Rectal smooth muscle tissue (tissue), 1 donor: ENCODE measurements around the gene MGAT5.
A peak's percentile ranks its signal among the peaks of the same experiment; 100 is the strongest.

Experiments used
- H3K27ac ChIP-seq: one replicate; pipeline ENCODE4 v1.7.0; 2013; ENCODE audit warnings: low read depth, low read length, inconsistent platforms
- H3K27me3 ChIP-seq: one replicate; pipeline ENCODE4 v1.7.0; 2013; ENCODE audit warnings: low read length; ENCODE audit not compliant: control insufficient read depth, insufficient read depth
- H3K36me3 ChIP-seq: one replicate; pipeline ENCODE4 v1.7.0; 2013; ENCODE audit warnings: low read length; ENCODE audit not compliant: control insufficient read depth, insufficient read depth
- H3K4me1 ChIP-seq: one replicate; pipeline ENCODE4 v1.7.0; 2013; ENCODE audit warnings: low read length; ENCODE audit not compliant: control insufficient read depth, insufficient read depth
- H3K4me3 ChIP-seq: one replicate; pipeline ENCODE4 v1.7.0; 2013; ENCODE audit warnings: low read length
- H3K9ac ChIP-seq: one replicate; pipeline ENCODE4 v1.7.0; 2013; ENCODE audit warnings: low read length

The MGAT5 gene

DNA sequence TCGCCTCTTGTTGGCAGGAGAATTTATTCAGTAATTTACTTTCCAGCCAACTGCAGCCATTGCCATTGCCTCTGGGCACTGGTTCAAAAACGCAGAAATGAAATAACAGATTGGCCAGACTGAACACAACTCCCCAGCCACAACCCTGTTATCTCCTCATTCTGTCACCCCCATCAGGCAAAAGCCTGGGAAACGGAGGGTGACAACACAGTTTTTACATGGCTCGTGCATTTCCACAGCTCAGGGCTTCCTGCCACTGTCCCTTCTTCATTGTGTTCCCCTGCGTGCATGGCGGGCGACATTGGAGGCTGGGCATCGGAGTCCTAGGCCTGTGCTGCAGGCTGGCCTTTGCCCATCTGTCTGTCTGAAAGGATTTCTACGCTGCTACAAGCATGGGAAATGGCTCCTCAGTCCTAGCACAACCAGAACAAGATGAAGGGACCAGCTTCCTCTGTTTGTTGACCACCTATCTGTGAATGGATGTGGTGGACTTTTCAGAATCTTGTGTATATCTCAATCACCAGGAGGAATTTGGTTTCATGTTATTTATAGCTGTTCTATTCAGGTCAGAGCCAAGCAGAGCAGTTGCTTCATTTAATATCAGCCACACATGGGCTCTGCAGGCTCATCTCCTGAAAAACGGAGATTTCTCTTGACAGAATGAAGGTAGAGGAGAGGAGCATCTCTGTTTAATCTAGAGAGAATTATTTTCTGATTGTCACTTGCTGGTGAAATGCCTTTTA is 107.0 kb downstream of the MGAT5 start:
- no peaks in the 10 kb centered on the region for H3K27me3 ChIP-seq
- H3K36me3 ChIP-seq: peaks cover 2% of the 10 kb centered on the region
- H3K4me3 ChIP-seq: no peak overlapping the region
- H3K27ac ChIP-seq: peak overlapping the region; percentile 39
- no peak overlapping the region for H3K9ac ChIP-seq
- peaks cover 2% of the 10 kb centered on the region for H3K4me1 ChIP-seq

DNA sequence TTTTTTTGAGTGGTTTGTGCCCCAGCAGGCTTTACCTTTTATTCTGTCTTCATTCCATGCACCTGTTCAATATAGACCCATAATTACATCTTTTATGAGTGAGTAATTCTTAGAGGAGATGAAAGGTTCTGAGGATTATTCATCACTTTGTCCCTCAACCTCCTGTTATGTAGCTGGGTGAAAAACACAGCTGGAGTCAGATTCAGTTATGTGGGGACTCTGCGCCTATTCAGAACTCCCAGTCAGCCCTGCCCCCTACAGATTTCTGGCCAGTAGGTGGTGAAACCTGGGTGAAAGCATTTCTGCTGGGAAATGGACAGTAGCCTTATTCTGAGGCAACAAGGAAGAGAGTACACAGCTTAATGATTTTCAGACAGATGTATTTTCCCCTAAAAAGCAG is 107.8 kb downstream of the MGAT5 start:
- Histone ChIP-seq H3K27ac (no peak overlapping the region), H3K9ac (no peak overlapping the region), H3K4me1 (peaks cover 2% of the 10 kb centered on the region)

DNA sequence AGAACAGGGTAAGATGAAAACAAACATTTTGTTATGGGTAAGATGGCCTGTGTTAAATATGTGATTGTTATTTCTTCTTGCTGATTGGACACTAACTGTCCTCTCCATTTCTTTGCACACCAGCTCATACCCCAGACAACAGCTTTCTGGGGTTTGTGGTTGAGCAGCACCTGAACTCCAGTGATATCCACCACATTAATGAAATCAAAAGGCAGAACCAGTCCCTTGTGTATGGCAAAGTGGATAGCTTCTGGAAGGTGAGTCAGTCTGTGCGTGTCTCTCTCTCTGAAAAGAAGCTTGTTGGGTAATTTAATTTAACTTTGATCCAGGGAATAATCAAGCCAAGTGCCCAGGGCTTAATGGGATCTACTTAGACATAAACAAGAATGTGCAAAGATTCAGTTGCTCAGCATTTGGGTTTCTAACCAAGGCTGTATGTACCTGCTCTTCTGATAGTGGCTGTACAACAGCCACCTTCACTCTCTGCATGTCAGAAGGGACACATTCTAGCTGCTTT is 108.3 kb downstream of the MGAT5 start:
- H3K4me3 ChIP-seq: no peak overlapping the region
- peaks cover 2% of the 10 kb centered on the region for H3K36me3 ChIP-seq
- H3K4me1 ChIP-seq: peaks cover 2% of the 10 kb centered on the region
- no peak overlapping the region for H3K9ac ChIP-seq
- H3K27ac ChIP-seq: no peak overlapping the region
- no peaks in the 10 kb centered on the region for H3K27me3 ChIP-seq

More for the DNA sequence above, 107.8 kb downstream of the MGAT5 start:
- Histone ChIP-seq H3K27me3 (no peaks in the 10 kb centered on the region), H3K4me3 (no peak overlapping the region), H3K36me3 (peaks cover 2% of the 10 kb centered on the region)

DNA sequence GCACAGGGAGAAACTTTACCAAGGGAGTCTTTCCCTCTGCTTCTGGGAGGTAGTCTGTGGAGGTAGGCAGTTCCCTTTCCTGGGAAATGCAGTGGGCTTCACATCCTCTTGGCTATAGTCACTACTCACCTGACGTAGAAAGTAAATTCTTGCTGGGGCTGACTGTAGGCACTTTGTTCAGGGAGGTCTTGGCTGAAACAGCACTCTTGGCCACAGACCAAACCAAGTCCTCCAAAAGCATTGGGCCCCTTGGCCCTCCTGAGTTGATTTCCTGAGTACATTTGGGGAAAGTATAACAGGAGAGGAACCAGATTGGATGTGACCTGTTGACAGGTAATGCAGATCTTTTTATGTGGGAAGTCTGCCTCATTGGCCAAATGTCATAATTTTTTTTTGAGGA is 108.9 kb downstream of the MGAT5 start:
- peaks cover 2% of the 10 kb centered on the region for H3K4me1 ChIP-seq
- no peak overlapping the region for H3K4me3 ChIP-seq
- no peak overlapping the region for H3K27ac ChIP-seq
- no peak overlapping the region for H3K9ac ChIP-seq
- H3K27me3 ChIP-seq: no peaks in the 10 kb centered on the region
- peaks cover 2% of the 10 kb centered on the region for H3K36me3 ChIP-seq

DNA sequence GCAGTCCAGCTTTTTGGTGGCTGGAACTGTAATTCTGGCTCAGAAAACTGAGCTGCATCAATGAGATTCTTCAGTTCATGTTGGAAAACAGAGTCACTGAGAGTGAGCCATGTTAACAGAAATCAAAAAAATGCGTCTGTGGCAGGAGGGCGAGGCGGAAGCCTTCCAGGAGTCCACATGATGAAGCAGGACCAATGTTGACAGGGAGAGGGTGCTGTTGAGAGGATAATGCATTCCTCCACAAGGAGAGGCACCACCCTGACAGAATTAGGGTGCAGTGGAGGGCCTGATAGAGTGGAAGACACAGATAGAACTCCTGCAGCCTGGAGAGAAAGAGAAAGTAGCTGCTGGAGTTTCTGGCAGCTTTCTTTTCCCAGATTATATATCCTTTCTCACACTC is 111.5 kb downstream of the MGAT5 start:
- H3K36me3 ChIP-seq: peaks cover 2% of the 10 kb centered on the region
- peaks cover 2% of the 10 kb centered on the region for H3K4me1 ChIP-seq

DNA sequence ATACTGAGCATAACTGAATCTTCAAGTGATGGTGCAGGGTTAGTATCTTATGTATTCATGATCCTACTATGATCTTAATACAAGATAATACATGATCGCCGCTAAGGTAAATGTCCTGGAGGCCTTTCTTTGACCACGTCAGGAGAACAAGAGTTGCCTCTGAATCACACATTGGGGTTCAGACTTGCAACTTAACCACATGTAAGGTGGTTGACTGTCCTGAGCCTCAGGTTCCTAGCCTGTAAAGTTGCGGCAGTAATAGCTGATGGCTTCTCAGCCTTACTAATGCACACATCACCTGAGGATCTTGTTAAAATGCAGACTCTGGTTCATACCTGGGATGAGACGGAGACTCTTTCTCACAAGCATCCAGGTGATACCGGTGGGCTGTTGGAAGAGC is 112.5 kb downstream of the MGAT5 start:
- Histone ChIP-seq H3K27me3 (no peaks in the 10 kb centered on the region), H3K4me3 (no peak overlapping the region), H3K36me3 (peaks cover 2% of the 10 kb centered on the region), H3K9ac (no peak overlapping the region), H3K27ac (no peak overlapping the region), H3K4me1 (no peaks in the 10 kb centered on the region)

More for the DNA sequence above, 111.5 kb downstream of the MGAT5 start:
- Histone ChIP-seq H3K9ac (no peak overlapping the region), H3K27me3 (no peaks in the 10 kb centered on the region), H3K27ac (no peak overlapping the region), H3K4me3 (no peak overlapping the region)

DNA sequence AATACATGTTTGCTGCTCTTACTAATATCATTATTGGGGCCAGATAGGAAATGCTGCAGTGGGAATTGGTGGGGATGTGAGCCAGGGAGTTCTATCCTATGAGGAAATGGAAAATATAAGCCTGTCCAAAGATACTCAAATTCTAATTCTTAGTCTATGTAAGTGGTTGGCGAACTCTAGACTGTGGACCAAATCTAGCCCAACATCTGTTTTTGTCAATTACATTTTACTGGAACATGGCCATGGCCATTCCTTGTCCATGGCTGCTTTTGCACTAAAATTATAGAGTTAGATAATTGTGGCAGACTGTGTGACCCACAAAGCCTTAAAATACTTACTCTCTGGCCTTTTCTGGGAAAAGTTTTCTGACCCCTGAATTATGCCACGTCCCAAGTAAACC is 113.3 kb downstream of the MGAT5 start:
- H3K36me3 ChIP-seq: peaks cover 2% of the 10 kb centered on the region
- H3K4me3 ChIP-seq: no peak overlapping the region
- H3K9ac ChIP-seq: no peak overlapping the region
- no peaks in the 10 kb centered on the region for H3K4me1 ChIP-seq
- H3K27ac ChIP-seq: peak overlapping the region; percentile 12
- no peaks in the 10 kb centered on the region for H3K27me3 ChIP-seq

DNA sequence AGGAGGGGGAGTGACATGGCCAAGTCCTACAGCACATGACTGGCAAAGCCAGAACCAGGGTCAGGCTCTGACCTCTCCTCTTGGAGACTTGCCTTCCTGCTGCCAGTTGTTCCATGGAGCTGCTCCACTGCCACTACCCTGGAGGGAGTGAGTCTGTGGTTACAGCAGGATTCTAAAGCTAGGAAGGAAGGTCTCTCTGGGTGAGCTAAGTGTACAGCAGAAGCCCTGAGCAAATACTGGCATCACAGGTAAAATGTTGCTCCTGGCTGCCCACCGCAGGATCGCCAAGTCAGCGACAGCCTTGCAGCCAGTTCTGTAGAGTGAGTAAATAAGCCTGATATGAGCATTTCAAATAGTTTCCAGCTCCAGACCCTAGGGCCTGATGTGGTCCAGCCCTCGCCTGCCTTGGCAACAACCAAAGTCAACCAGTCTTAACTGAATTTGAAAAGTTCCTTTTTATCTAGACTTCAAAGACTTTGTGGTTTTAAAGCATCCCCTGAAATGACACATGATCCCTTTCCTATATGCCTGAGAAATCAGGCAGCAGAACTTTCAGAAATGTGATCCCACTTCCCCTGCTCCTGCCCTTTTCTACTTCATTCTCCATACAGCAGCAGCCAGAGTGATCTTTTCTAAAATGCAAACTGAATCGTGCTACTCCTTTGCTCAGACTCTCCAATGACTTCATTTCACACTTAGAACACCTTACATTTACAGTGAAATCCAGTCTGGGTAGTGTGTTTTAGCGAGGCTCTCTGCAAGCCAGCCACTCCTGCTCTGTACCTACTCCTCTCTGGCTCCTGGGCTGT is 114.3 kb downstream of the MGAT5 start:
- no peak overlapping the region for H3K4me3 ChIP-seq
- no peak overlapping the region for H3K9ac ChIP-seq
- no peaks in the 10 kb centered on the region for H3K27me3 ChIP-seq
- no peak overlapping the region for H3K27ac ChIP-seq
- H3K36me3 ChIP-seq: peaks cover 2% of the 10 kb centered on the region
- no peaks in the 10 kb centered on the region for H3K4me1 ChIP-seq

DNA sequence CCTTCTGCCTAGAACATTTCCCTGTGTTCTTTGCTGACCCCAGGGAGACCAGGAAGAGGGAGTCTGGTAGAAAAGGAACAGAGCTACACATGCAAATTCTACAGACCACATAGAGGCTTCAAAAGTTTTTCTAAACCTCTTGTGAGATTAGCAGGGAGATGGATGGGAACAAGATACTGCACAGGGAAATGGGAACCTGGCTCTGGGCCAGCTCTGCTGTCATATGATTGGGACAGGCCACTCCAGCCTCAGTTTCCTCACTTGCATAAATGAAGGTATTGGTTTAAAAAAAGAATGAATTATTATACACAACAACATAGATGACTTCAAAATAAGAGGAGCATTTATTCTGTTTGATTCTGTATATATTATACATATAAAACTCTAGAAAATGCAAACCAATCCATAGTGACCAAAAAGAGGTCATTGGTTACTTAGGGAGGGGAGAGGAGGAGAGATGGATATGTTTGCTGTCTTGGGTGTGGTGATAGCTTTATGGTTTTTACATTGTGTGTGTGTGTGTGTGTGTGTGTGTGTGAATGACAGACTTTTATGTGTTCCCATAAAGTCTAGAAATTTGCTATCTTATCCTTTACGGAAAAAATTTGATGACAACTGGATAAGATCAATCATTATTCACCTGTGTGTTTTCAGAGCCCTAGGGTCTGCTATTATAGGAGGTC is 115.5 kb downstream of the MGAT5 start:
- Histone ChIP-seq H3K4me3 (no peak overlapping the region), H3K27ac (no peak overlapping the region), H3K4me1 (peaks cover 5% of the 10 kb centered on the region)

DNA sequence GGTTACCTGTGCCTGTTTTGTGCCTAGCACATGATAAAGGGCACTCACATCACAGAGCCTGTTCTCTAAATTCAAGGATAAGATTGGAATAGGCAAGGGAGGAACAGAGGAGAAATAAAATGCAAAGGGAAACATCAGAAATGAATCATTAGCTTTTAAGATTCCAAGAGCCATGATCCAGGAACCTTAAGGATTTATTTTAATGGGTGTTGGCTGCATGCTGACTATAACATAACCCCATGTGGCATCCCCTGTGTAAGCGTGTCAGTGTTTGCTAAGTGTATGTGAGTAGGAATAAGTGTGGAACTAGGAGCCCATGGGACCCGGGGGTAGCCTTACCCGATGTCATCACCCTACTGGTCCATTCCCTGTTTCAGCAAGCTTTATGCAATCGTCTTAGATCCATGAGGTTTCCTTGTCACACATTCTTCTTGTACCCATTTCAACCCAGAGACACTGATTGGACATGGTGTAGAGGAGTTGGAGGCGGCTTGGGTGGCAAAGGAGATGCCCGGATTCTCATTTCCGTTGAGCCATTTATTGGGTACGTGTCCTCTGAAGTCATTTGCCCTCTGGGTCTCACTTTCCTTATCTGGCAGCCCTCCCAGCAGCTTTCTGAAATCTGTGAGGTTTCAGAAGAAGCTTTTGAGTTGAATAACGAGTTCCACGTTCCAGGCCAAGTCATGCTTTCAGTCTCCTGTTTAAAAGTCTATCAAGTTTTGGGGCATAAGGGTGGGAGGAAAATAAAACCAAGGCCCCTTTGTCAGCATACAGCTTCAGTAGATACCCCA is 117.0 kb downstream of the MGAT5 start:
- Histone ChIP-seq H3K36me3 (no peaks in the 10 kb centered on the region), H3K4me1 (peaks cover 10% of the 10 kb centered on the region), H3K27me3 (no peaks in the 10 kb centered on the region), H3K9ac (no peak overlapping the region), H3K27ac (no peak overlapping the region), H3K4me3 (no peak overlapping the region)

More for the DNA sequence above, 115.5 kb downstream of the MGAT5 start:
- no peaks in the 10 kb centered on the region for H3K27me3 ChIP-seq
- H3K36me3 ChIP-seq: no peaks in the 10 kb centered on the region
- no peak overlapping the region for H3K9ac ChIP-seq

DNA sequence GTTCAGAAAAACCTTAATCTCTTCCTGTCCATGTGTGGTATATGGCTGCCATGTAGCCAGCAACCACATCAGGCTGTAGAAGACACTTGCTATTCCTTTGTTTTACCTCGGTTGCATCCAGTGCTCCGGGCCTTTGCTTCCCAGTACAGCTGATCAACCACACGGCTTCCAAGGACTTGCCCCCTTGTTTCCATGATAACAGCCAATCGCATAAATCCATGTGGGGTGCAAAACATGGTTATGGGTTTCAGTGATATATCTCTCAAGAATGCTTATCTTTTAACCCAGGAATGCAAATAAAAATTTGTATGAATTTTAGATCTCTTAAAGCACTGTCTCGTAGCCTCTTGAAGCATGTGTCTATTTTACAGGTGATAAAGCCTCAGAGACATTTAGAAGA is 118.3 kb downstream of the MGAT5 start:
- no peak overlapping the region for H3K27ac ChIP-seq
- H3K27me3 ChIP-seq: no peaks in the 10 kb centered on the region

More for the DNA sequence above, 118.3 kb downstream of the MGAT5 start:
- Histone ChIP-seq H3K9ac (no peak overlapping the region), H3K36me3 (no peaks in the 10 kb centered on the region), H3K4me3 (no peak overlapping the region), H3K4me1 (peaks cover 15% of the 10 kb centered on the region)
